Thyroid gland (tissue), 4 donors: ENCODE measurements around the gene SLC32A1.

Source experiments
- CTCF ChIP-seq, 6 experiments: fragments of 200-600 bp in 3 of 6; fragments of 450-650 bp in 3 of 6; sonication (generic) in 3 of 6; IDR thresholded peaks; one replicate each; pipeline ENCODE4 v1.5.1; 2016 to 2019; ENCODE audit warnings: antibody characterized with exemption in 6 of 6, mild to moderate bottlenecking in 2 of 6, inconsistent platforms in 1 of 6, moderate library complexity in 1 of 6
- POLR2A ChIP-seq, 2 donors: fragments of 450-650 bp; IDR thresholded peaks; one replicate each; pipeline ENCODE4 v1.6.1; 2017; ENCODE audit warnings: antibody characterized with exemption in 2 of 2, mild to moderate bottlenecking in 2 of 2, moderate library complexity in 1 of 2

GRCh38 chr20:38730989-38731737 lies 6.9 kb downstream of the SLC32A1 start:
- TF ChIP-seq CTCF (IDR thresholded peaks at IDR 0.05) (peak; percentile 69 to 99 (median 84)), POLR2A (IDR thresholded peaks at IDR 0.05) (no peak)
